Naive B cell (primary cell): ENCODE measurements around the gene MAN1C1. TPM values are rescaled to one million over a fixed set of nuclear protein-coding genes. Genes with fewer than 3 reads are reported as not detected.
A peak's percentile ranks its signal among the peaks of the same experiment; 100 is the strongest.

Experiments
- ATAC-seq, 2 donors: fragments of 150-1000 bp; cut with Tn5 transposase; 2 replicates each; pipeline ENCODE4 v1.10.0; 2021; ENCODE audit warnings: low read depth in 2 of 2, mild to moderate bottlenecking in 2 of 2, moderate library complexity in 2 of 2
- DNase-seq: peaks from one replicate; pipeline ENCODE4 v3.0.0; 2022
- H3K27ac Mint-ChIP-seq, 6 donors: one replicate each; pipeline ENCODE4 v1.8.0; 2020 to 2022; ENCODE audit warnings: mild to moderate bottlenecking in 6 of 6, mixed read lengths in 6 of 6, moderate library complexity in 5 of 6, inconsistent platforms in 2 of 6
- H3K27me3 Mint-ChIP-seq, 3 donors: one replicate each; pipeline ENCODE4 v1.8.0; 2021 to 2022; ENCODE audit warnings: mixed read lengths in 3 of 3, mild to moderate bottlenecking in 1 of 3
- H3K36me3 Mint-ChIP-seq, 2 donors: one replicate each; pipeline ENCODE4 v1.8.0; 2020 to 2022; ENCODE audit warnings: mixed read lengths in 2 of 2, inconsistent platforms in 1 of 2, mild to moderate bottlenecking in 1 of 2
- H3K4me1 Mint-ChIP-seq, 3 donors: one replicate each; pipeline ENCODE4 v1.8.0; 2020 to 2022; ENCODE audit warnings: mixed read lengths in 3 of 3, inconsistent platforms in 1 of 3, mild to moderate bottlenecking in 1 of 3, moderate library complexity in 1 of 3
- H3K4me3 Mint-ChIP-seq, 8 donors: one replicate each; pipeline ENCODE4 v1.8.0; 2020 to 2022; ENCODE audit warnings: mild to moderate bottlenecking in 8 of 8, mixed read lengths in 8 of 8, moderate library complexity in 8 of 8, inconsistent platforms in 2 of 8
- H3K9me3 Mint-ChIP-seq, 7 donors: one replicate each; pipeline ENCODE4 v1.8.0; 2020 to 2022; ENCODE audit warnings: mixed read lengths in 7 of 7, mild to moderate bottlenecking in 5 of 7, inconsistent platforms in 2 of 7, moderate library complexity in 1 of 7
- polyA plus RNA-seq, 6 donors: library from polyadenylated mRNA; unstranded; fragments of 300-500 nt; fragmentation: Illumina TruSeq; gene quantifications; one replicate each; pipeline ENCODE4 v1.2.3, GENCODE V29; 2021; ENCODE audit warnings: low read depth in 6 of 6

Gene MAN1C1
- polyA plus RNA-seq, 6 donors from 2014 or later = 0.16 to 0.52 (median 0.44) TPM; not detected in 3

DNA sequence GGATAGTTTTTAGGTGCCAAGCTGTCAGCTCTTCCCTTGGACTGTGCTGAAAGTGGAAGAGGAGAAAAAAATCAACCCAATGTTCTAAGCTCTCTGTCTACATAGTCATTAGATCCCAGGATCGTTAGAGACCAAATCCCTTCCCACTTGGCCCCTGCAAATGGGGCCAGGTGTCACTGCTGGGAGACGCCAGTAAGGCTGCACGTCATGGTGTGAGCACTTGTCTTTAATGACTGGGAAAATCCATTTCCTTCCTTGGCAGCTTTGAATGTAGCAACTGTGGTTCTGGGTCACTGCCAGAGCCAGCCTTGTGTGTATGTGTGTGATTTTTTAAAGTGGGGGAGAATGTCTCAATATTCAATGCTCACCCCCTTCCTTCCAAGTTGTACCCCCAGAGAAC is 59.9 kb downstream of the MAN1C1 start:
- peak overlapping the region in 1 of 6 donors; percentile 48 for H3K27ac Mint-ChIP-seq

DNA sequence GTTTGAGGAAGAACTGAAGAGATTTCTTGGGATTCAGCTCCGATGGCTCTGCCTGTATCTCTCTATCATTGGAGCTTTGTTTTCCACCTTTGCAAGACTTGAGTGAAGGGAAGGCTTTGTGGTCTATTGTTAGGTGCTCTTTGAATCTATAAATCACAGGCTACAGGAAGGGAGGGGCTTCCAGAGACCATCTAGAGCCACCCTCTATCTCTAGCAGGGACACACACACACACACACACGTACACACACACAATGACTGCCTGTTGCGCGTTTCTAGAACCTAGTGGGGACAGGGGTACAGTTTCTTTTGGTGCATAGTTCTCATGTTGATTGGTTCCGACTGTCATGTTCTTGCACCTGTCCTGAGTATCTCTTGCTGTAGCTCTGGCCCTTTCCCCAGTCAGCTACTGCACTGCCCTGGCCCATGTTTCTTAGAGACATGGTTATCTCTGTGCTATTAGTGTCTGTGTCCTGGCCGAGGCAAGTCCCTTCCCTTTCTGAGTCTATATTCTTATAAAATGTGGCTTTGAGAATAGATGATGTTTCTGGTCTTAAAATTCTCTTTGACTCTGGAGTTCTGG is 60.7 kb downstream of the MAN1C1 start:
- DNase-seq = no peak
- Mint-ChIP-seq H3K4me1 (peaks cover 0 to 8% (median 0%) of the 10 kb centered on the region in 3 donors), H3K9me3 (peaks cover 0 to 5% (median 0%) of the 10 kb centered on the region in 7 donors), H3K27ac (no peak overlapping the region), H3K27me3 (peaks cover 8 to 30% (median 13%) of the 10 kb centered on the region in 3 donors), H3K36me3 (peaks cover 5 to 9% of the 10 kb centered on the region in 2 donors), H3K4me3 (no peak overlapping the region)
- ATAC-seq = no peak

More for the DNA sequence above, 59.9 kb downstream of the MAN1C1 start:
- Mint-ChIP-seq H3K9me3 (peaks cover 0 to 6% (median 0%) of the 10 kb centered on the region in 7 donors), H3K27me3 (peaks cover 8 to 31% (median 13%) of the 10 kb centered on the region in 3 donors), H3K36me3 (peaks cover 8 to 11% of the 10 kb centered on the region in 2 donors), H3K4me3 (peak overlapping the region in 1 of 8 donors; percentile 23), H3K4me1 (peaks cover 0 to 8% (median 0%) of the 10 kb centered on the region in 3 donors)
- no peak for ATAC-seq
- DNase-seq = no peak

DNA sequence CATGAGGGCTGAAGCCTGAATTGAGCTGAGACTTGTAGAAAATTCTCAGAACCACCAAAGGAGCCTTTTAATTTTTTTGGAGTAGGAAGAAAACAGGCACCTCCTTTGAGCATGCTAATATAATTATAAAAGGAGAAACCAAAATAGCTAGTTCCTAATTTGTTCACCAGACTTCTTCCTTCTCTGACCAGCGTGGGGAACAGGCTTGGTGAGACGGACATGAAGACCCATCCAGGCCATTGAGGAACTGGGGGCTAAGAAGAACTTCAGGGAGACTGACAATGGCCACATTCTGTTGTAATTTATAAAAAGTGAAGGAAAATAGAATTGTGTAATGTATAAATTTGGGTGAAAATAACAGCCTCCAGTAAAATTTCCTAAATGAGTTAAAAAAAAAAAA is 62.6 kb downstream of the MAN1C1 start:
- Mint-ChIP-seq H3K4me1 (peaks cover 0 to 8% (median 0%) of the 10 kb centered on the region in 3 donors), H3K27ac (no peak overlapping the region)

DNA sequence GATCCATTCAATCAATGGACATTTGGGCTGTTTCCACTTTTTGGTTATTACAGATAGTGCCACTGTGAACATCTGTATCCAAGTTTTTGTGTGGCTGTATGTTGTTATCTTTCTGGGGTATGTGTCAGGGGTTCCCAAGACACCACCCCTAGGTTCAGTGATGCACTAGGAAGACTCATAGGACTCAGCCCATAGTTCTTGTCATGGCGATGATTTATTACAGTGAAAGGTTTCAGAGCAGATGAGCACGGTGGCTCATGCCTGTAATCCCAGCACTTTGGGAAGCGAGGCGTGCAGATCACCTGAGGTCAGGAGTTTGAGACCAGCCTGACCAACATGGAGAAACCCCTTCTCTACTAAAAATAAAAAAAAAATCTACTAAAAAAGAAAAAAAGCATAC is 64.1 kb downstream of the MAN1C1 start:
- Mint-ChIP-seq H3K27ac (no peak overlapping the region), H3K4me3 (no peak overlapping the region), H3K4me1 (peaks cover 0 to 8% (median 0%) of the 10 kb centered on the region in 3 donors)

More for the DNA sequence above, 62.6 kb downstream of the MAN1C1 start:
- Mint-ChIP-seq H3K4me3 (no peak overlapping the region), H3K36me3 (peaks cover 0 to 4% of the 10 kb centered on the region in 2 donors), H3K9me3 (no peaks in the 10 kb centered on the region), H3K27me3 (peaks cover 11 to 29% (median 16%) of the 10 kb centered on the region in 3 donors)
- no peak for DNase-seq
- ATAC-seq = no peak

GRCh38 chr1:25682059-25682601 is 65.5 kb downstream of the MAN1C1 start:
- Mint-ChIP-seq H3K27ac (peak overlapping the region in 1 of 6 donors; percentile 7), H3K36me3 (no peaks in the 10 kb centered on the region), H3K4me3 (no peak overlapping the region)

More for the DNA sequence above, 64.1 kb downstream of the MAN1C1 start:
- ATAC-seq = no peak
- H3K27me3 Mint-ChIP-seq = peaks cover 11 to 37% (median 23%) of the 10 kb centered on the region in 3 donors
- DNase-seq = no peak
- no peaks in the 10 kb centered on the region for H3K36me3 Mint-ChIP-seq
- H3K9me3 Mint-ChIP-seq = no peaks in the 10 kb centered on the region

DNA sequence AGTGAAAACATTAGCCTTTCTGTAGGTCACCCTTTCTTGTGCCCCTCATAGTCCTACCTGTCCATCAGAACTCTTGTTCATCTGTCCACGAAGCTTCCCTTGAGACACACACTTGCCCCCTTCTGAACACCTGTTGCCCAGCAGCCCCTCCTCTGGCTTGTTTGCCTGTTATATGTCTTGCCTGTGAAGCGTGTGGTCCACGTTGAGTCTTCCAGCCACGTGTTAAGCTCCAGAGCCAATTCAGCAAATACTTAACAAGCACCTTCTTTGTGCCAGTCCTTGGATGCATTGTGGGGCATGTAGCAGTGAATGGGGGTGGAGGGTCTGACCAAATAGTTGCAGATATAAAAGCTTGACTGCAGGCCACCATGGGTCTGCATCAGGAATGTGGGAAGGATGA is 66.6 kb downstream of the MAN1C1 start:
- DNase-seq = no peak
- H3K4me3 Mint-ChIP-seq = no peak overlapping the region
- H3K4me1 Mint-ChIP-seq = no peaks in the 10 kb centered on the region
- no peaks in the 10 kb centered on the region for H3K36me3 Mint-ChIP-seq
- no peaks in the 10 kb centered on the region for H3K9me3 Mint-ChIP-seq
- H3K27me3 Mint-ChIP-seq = peaks cover 7 to 29% (median 14%) of the 10 kb centered on the region in 3 donors
- H3K27ac Mint-ChIP-seq = no peak overlapping the region
- ATAC-seq = no peak

More at GRCh38 chr1:25682059-25682601, 65.5 kb downstream of the MAN1C1 start:
- no peak for ATAC-seq
- Mint-ChIP-seq H3K27me3 (peaks cover 12 to 33% (median 19%) of the 10 kb centered on the region in 3 donors), H3K4me1 (no peaks in the 10 kb centered on the region), H3K9me3 (no peaks in the 10 kb centered on the region)
- DNase-seq = no peak

DNA sequence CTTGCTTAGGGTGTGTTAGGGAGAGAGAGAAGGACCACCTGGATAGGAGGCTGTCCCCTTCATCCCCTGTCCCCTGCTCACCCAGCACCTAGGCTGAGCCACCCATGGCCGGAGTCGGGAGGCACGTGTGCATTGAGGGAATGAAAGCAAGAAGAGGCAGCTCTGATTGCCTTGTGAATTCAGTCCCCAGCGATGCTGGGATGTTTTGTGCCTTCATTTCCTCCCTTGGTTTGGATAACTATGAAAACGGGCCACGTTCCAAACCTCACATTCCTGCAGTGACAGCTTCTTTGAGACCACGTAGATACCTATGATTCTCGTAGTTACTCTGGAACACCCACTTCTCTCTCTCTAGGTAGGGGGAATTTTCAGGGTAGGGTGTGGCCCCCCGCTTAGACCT is 67.1 kb downstream of the MAN1C1 start:
- Mint-ChIP-seq H3K4me3 (no peak overlapping the region), H3K27ac (no peak overlapping the region), H3K27me3 (peaks cover 7 to 26% (median 12%) of the 10 kb centered on the region in 3 donors), H3K9me3 (no peaks in the 10 kb centered on the region), H3K36me3 (no peaks in the 10 kb centered on the region), H3K4me1 (no peaks in the 10 kb centered on the region)
- ATAC-seq = no peak
- no peak for DNase-seq

GRCh38 chr1:25684216-25684965 is 67.8 kb downstream of the MAN1C1 start:
- Mint-ChIP-seq H3K27me3 (peaks cover 7 to 21% (median 10%) of the 10 kb centered on the region in 3 donors), H3K4me1 (no peaks in the 10 kb centered on the region), H3K36me3 (no peaks in the 10 kb centered on the region), H3K4me3 (no peak overlapping the region), H3K27ac (peak overlapping the region in 1 of 6 donors; percentile 23), H3K9me3 (no peaks in the 10 kb centered on the region)
- ATAC-seq (no peak), DNase-seq (no peak)

GRCh38 chr1:25685211-25685750 is 68.7 kb downstream of the MAN1C1 start:
- Mint-ChIP-seq H3K4me1 (no peaks in the 10 kb centered on the region), H3K27ac (peak overlapping the region in 1 of 6 donors; percentile 6), H3K36me3 (no peaks in the 10 kb centered on the region), H3K4me3 (no peak overlapping the region), H3K9me3 (no peaks in the 10 kb centered on the region), H3K27me3 (peaks cover 7 to 21% (median 10%) of the 10 kb centered on the region in 3 donors)
- ATAC-seq (no peak), DNase-seq (no peak)

GRCh38 chr1:25685938-25686665 is 69.5 kb downstream of the MAN1C1 start:
- H3K4me1 Mint-ChIP-seq = no peaks in the 10 kb centered on the region
- no peak for DNase-seq
- H3K9me3 Mint-ChIP-seq = no peaks in the 10 kb centered on the region
- no peak for ATAC-seq
- H3K27ac Mint-ChIP-seq = no peak overlapping the region
- peaks cover 7 to 16% (median 10%) of the 10 kb centered on the region in 3 donors for H3K27me3 Mint-ChIP-seq
- no peak overlapping the region for H3K4me3 Mint-ChIP-seq
- no peaks in the 10 kb centered on the region for H3K36me3 Mint-ChIP-seq

DNA sequence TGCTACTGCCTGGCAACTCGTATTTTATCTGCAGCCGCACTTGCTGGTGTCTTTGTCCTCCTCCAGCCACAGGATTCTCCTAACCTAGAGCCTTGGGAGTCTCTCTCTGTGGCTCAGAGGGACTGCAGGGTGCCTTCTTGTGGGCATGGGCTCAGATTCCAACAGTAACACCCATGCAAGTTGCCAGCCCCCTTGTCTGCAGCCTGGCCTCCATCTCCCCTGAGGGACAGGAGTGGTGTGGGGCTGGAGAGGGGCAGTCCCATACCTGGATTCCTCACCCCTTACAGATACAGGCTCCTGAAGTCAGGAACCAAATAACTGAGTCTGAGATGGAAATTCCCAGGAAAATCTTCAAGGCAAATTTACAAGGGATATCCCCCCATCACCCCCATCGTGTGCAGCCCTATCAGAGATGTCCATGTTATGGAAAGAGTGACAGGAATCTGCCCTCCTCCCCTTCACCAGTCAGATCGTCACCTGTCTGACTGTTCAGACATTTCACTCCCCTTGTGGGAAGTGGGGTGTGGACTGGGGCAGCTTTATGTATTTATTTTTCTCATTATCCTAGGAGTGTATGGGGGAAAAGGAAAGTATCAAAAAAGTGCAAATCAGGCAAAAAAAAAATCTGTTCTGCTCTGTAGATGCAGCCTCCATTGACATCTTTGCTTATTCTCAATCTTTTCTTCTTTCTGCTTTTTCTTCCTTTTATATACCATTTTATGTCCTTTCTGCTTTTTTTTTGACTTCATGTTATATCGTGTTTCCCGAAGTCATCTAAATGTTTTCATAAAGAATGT is 70.8 kb downstream of the MAN1C1 start:
- DNase-seq = no peak
- ATAC-seq = no peak
- Mint-ChIP-seq H3K27ac (no peak overlapping the region), H3K36me3 (no peaks in the 10 kb centered on the region), H3K4me1 (no peaks in the 10 kb centered on the region), H3K27me3 (peaks cover 7 to 16% (median 10%) of the 10 kb centered on the region in 3 donors), H3K9me3 (no peaks in the 10 kb centered on the region), H3K4me3 (no peak overlapping the region)

DNA sequence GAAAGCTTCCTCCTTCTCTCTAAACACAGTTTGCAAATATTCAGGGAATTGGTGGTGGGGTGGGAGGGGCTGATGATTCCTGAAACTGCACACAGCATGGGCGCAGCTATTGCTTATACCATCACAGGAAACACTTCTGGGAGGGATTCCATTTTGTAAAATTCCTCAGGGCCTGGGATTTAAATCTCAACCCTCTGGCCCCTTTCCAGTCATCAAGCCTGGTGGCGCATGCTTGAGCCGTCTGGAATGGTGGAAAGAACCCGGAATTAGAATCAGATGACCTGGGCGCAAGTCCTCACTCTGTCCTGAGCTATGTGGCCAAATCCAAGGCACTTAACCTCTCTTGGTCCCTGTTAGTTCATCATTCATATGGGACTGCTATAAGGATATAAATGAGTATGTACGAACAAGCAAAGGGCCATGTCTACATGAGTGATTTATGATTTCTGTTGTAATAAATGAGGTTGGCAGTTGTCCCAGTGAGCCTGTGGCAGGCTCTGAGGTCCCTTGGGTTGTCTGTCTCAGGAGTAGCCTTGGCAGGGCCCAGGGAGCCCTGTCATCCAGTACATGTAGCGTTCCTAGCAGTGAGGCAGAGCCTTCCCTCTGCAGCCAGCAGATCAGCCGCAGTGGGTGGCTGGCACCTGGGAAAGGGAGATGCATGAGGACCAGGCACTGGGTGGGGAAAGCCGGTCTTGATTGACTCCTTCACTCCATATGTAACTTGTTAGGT is 72.0 kb downstream of the MAN1C1 start:
- Mint-ChIP-seq H3K27ac (no peak overlapping the region), H3K9me3 (no peaks in the 10 kb centered on the region), H3K4me1 (no peaks in the 10 kb centered on the region), H3K36me3 (no peaks in the 10 kb centered on the region), H3K4me3 (no peak overlapping the region), H3K27me3 (peaks cover 3 to 10% (median 9%) of the 10 kb centered on the region in 3 donors)
- ATAC-seq = no peak
- no peak for DNase-seq
